Neural cell (in vitro differentiated cells): Measurements from ENCODE around the gene SMARCB1. TPM values are rescaled to one million over a fixed set of nuclear protein-coding genes. Genes with fewer than 3 reads are reported as not detected.

ENCODE experiments used
- H2AFZ ChIP-seq: fragments of 200-600, 300-800 bp; sonication (generic), shearing (Covaris generic); 2 replicates; pipeline ENCODE4 v1.6.0; 2014; ENCODE audit warnings: low read depth, mild to moderate bottlenecking, antibody characterized with exemption, low read length, moderate library complexity
- H3F3A ChIP-seq: fragments of 200-600 bp; shearing (Covaris generic); 2 replicates; pipeline ENCODE4 v1.6.1; 2016; ENCODE audit warnings: mild to moderate bottlenecking, moderate library complexity, mixed read lengths, antibody characterized with exemption, low read length; ENCODE audit not compliant: insufficient read depth, poor library complexity, severe bottlenecking
- H3K27ac ChIP-seq: fragments of 200-600, 300-800 bp; sonication (generic), shearing (Covaris generic); 2 replicates; pipeline ENCODE4 v1.5.1; 2014; ENCODE audit warnings: mild to moderate bottlenecking, low read length, moderate library complexity
- H3K27me3 ChIP-seq: fragments of 300-800, 200-600 bp; sonication (generic), shearing (Covaris generic); 2 replicates; pipeline ENCODE4 v1.6.0; 2014; ENCODE audit warnings: mild to moderate bottlenecking, low read depth, low read length, moderate library complexity; ENCODE audit not compliant: insufficient read depth
- H3K36me3 ChIP-seq: fragments of 300-800, 200-600 bp; sonication (generic), shearing (Covaris generic); 2 replicates; pipeline ENCODE4 v1.5.1; 2014; ENCODE audit warnings: mild to moderate bottlenecking, antibody characterized with exemption, low read length, moderate library complexity; ENCODE audit not compliant: insufficient read depth
- H3K4me2 ChIP-seq: fragments of 300-800, 200-600 bp; sonication (generic), shearing (Covaris generic); 2 replicates; pipeline ENCODE4 v1.6.0; 2014; ENCODE audit warnings: mild to moderate bottlenecking, low read length
- H3K4me3 ChIP-seq: fragments of 300-800, 200-600 bp; sonication (generic), shearing (Covaris generic); 2 replicates; pipeline ENCODE4 v1.5.1; 2014; ENCODE audit warnings: mild to moderate bottlenecking, low read length, moderate library complexity
- H3K79me2 ChIP-seq: fragments of 200-600 bp; shearing (Covaris generic); replicated peaks from 2 replicates; pipeline ENCODE4 v1.6.0; 2014; ENCODE audit warnings: mild to moderate bottlenecking, low read length, moderate library complexity; ENCODE audit not compliant: insufficient read depth
- H3K9ac ChIP-seq: fragments of 300-800, 200-600 bp; sonication (generic), shearing (Covaris generic); 2 replicates; pipeline ENCODE4 v1.6.1; 2016; ENCODE audit warnings: mild to moderate bottlenecking, low read length, mixed read lengths
- H3K9me2 ChIP-seq: fragments of 200-600 bp; shearing (Covaris generic); 2 replicates; pipeline ENCODE4 v1.6.1; 2016; ENCODE audit warnings: mild to moderate bottlenecking, low read length, mixed read lengths; ENCODE audit not compliant: insufficient read depth
- H3K9me3 ChIP-seq: fragments of 200-600, 300-800 bp; sonication (generic), shearing (Covaris generic); 2 replicates; pipeline ENCODE4 v1.6.1; 2016; ENCODE audit warnings: mild to moderate bottlenecking, mixed run types, low read length, moderate library complexity, mixed read lengths
- H4K20me1 ChIP-seq: fragments of 200-600 bp; shearing (Covaris generic); 2 replicates; pipeline ENCODE4 v1.6.1; 2016; ENCODE audit warnings: mild to moderate bottlenecking, mixed run types; ENCODE audit not compliant: insufficient read depth
- CTCF ChIP-seq: fragments of 450-650 bp; IDR thresholded peaks from 2 replicates; pipeline ENCODE4 v1.5.1; 2014; ENCODE audit warnings: antibody characterized with exemption, mild to moderate bottlenecking, moderate library complexity; ENCODE audit not compliant: poor library complexity, severe bottlenecking
- EP300 ChIP-seq: fragments of 450-650 bp; conservative IDR thresholded peaks from 2 replicates; pipeline ENCODE4 v1.6.1; 2014; ENCODE audit warnings: antibody characterized with exemption, mild to moderate bottlenecking, moderate library complexity; ENCODE audit not compliant: poor library complexity, severe bottlenecking
- EZH2 ChIP-seq: fragments of 200-600, 300-800 bp; shearing (Covaris generic), sonication (generic); IDR thresholded peaks from 2 replicates; pipeline ENCODE4 v1.6.1; 2014; ENCODE audit warnings: antibody characterized with exemption, low read length, borderline replicate concordance, mild to moderate bottlenecking; ENCODE audit not compliant: insufficient read depth, poor library complexity, severe bottlenecking
- MXI1 ChIP-seq: fragments of 450-650 bp; conservative IDR thresholded peaks from 2 replicates; pipeline ENCODE4 v1.6.1; 2014; ENCODE audit warnings: antibody characterized with exemption, mild to moderate bottlenecking; ENCODE audit not compliant: poor library complexity, severe bottlenecking
- POLR2AphosphoS5 ChIP-seq: IDR thresholded peaks from 2 replicates; pipeline ENCODE4 v1.6.1; 2012
- RAD21 ChIP-seq: fragments of 450-650 bp; conservative IDR thresholded peaks from 2 replicates; pipeline ENCODE4 v1.6.1; 2014; ENCODE audit warnings: antibody characterized with exemption, mild to moderate bottlenecking, moderate library complexity
- REST ChIP-seq: IDR thresholded peaks from 2 replicates; pipeline ENCODE4 v1.6.1; 2012; ENCODE audit warnings: borderline replicate concordance
- SMC3 ChIP-seq: fragments of 450-650 bp; conservative IDR thresholded peaks from 2 replicates; pipeline ENCODE4 v1.6.1; 2014; ENCODE audit warnings: antibody characterized with exemption, mild to moderate bottlenecking, moderate library complexity; ENCODE audit not compliant: poor library complexity
- TAF1 ChIP-seq: IDR thresholded peaks from 2 replicates; pipeline ENCODE4 v1.6.1; 2012; ENCODE audit warnings: low read depth
- polyA plus RNA-seq: library from polyadenylated mRNA; depleted of rRNA; stranded (reverse); fragments of >200 nt; gene quantifications from 2 replicates; pipeline ENCODE4 v1.2.3, GENCODE V29; 2014

SMARCB1 gene
- polyA plus RNA-seq, 1 donor from 2014 or later = 97.5 TPM

- H3K9me3 ChIP-seq = no peaks in the 10 kb centered on the region
- no peak overlapping the region for H3K4me3 ChIP-seq
- no peaks in the 10 kb centered on the region for H4K20me1 ChIP-seq
- H3K9ac ChIP-seq = no peak overlapping the region
- TF ChIP-seq RAD21 (no peak), REST (no peak), TAF1 (no peak), EZH2 (no peak), MXI1 (no peak), SMC3 (no peak), CTCF (no peak), EP300 (no peak), POLR2AphosphoS5 (no peak)
- H3K27ac ChIP-seq = no peak overlapping the region
- no peaks in the 10 kb centered on the region for H3F3A ChIP-seq
- H3K79me2 ChIP-seq = no peaks in the 10 kb centered on the region
- H3K9me2 ChIP-seq = no peaks in the 10 kb centered on the region
- no peaks in the 10 kb centered on the region for H3K27me3 ChIP-seq
- peaks cover 13% of the 10 kb centered on the region for H3K36me3 ChIP-seq
- no peak overlapping the region for H3K4me2 ChIP-seq
- H2AFZ ChIP-seq = no peak overlapping the region
Observed at GRCh38 chr22:23804781-23805291, 18.1 kb downstream of the SMARCB1 start.

GRCh38 chr22:23806837-23807236 is 20.1 kb downstream of the SMARCB1 start:
- Histone ChIP-seq H3K79me2 (no peaks in the 10 kb centered on the region), H2AFZ (no peak overlapping the region), H3K9ac (no peak overlapping the region), H4K20me1 (no peaks in the 10 kb centered on the region), H3K36me3 (peaks cover 8% of the 10 kb centered on the region), H3K4me3 (no peak overlapping the region), H3K9me2 (no peaks in the 10 kb centered on the region), H3F3A (no peaks in the 10 kb centered on the region), H3K9me3 (no peaks in the 10 kb centered on the region), H3K27ac (no peak overlapping the region), H3K27me3 (no peaks in the 10 kb centered on the region), H3K4me2 (no peak overlapping the region)
- no peak for TF ChIP-seq SMC3
- TF ChIP-seq CTCF = no peak
- TF ChIP-seq EZH2 = no peak
- TF ChIP-seq RAD21 = no peak
- no peak for TF ChIP-seq POLR2AphosphoS5
- TF ChIP-seq EP300 = no peak
- TF ChIP-seq MXI1 = no peak
- TF ChIP-seq REST = no peak
- no peak for TF ChIP-seq TAF1
